ENCODE results near the gene SLC4A5. TPM values are rescaled to one million over a fixed set of nuclear protein-coding genes. Genes with fewer than 3 reads are reported as not detected.
A peak's percentile ranks its signal among the peaks of the same experiment; 100 is the strongest.
"Not testable (repeated sequence)": the region's sequence is repeated elsewhere in the genome, so short reads cannot be mapped to it uniquely, and the experiment has no call there.

The SLC4A5 gene
- polyA plus RNA-seq, 6 donors from 2014 or later: 0.44 to 0.82 (median 0.70) TPM; not detected in 3

GRCh38 chr2:74225698-74226459 lies 117.3 kb downstream of the SLC4A5 start:
- Mint-ChIP-seq H3K4me3 (no peak overlapping the region), H3K27ac (no peak overlapping the region), H3K27me3 (no peaks in the 10 kb centered on the region), H3K4me1 (peaks cover 0 to 5% (median 0%) of the 10 kb centered on the region in 3 donors), H3K9me3 (no peaks in the 10 kb centered on the region), H3K36me3 (no peaks in the 10 kb centered on the region)
- DNase-seq: no peak
- ATAC-seq (ENCODE audit: low read depth in 2 of 2): no peak

- Mint-ChIP-seq H3K4me1 (peaks cover 0 to 5% (median 0%) of the 10 kb centered on the region in 3 donors), H3K9me3 (no peaks in the 10 kb centered on the region), H3K27ac (peak overlapping the region in 1 of 6 donors; percentile 74), H3K4me3 (no peak overlapping the region), H3K36me3 (no peaks in the 10 kb centered on the region), H3K27me3 (no peaks in the 10 kb centered on the region)
- DNase-seq: no peak
- no peak for ATAC-seq (ENCODE audit: low read depth in 2 of 2)
Measured at GRCh38 chr2:74223941-74224770, 119.1 kb downstream of the SLC4A5 start.

GRCh38 chr2:74222300-74222650 lies 120.9 kb downstream of the SLC4A5 start:
- no peaks in the 10 kb centered on the region for H3K36me3 Mint-ChIP-seq
- no peaks in the 10 kb centered on the region for H3K4me1 Mint-ChIP-seq
- ATAC-seq (ENCODE audit: low read depth in 2 of 2) (no peak), DNase-seq (no peak)
- peak overlapping the region in 1 of 6 donors; percentile 9 for H3K27ac Mint-ChIP-seq
- no peaks in the 10 kb centered on the region for H3K27me3 Mint-ChIP-seq
- no peaks in the 10 kb centered on the region for H3K9me3 Mint-ChIP-seq
- H3K4me3 Mint-ChIP-seq: no peak overlapping the region

- Mint-ChIP-seq H3K27ac (peak overlapping the region in 1 of 6 donors; percentile 66), H3K27me3 (no peaks in the 10 kb centered on the region), H3K36me3 (no peaks in the 10 kb centered on the region), H3K4me3 (no peak overlapping the region), H3K9me3 (no peaks in the 10 kb centered on the region), H3K4me1 (no peaks in the 10 kb centered on the region)
- ATAC-seq (ENCODE audit: low read depth in 2 of 2) (no peak), DNase-seq (no peak)
Measured at GRCh38 chr2:74221604-74222299, 121.5 kb downstream of the SLC4A5 start.

- Mint-ChIP-seq H3K4me1 (no peaks in the 10 kb centered on the region), H3K9me3 (no peaks in the 10 kb centered on the region), H3K36me3 (no peaks in the 10 kb centered on the region), H3K27me3 (no peaks in the 10 kb centered on the region), H3K4me3 (no peak overlapping the region), H3K27ac (no peak overlapping the region)
- no peak for ATAC-seq (ENCODE audit: low read depth in 2 of 2)
- no peak for DNase-seq
Measured at GRCh38 chr2:74221091-74221490, 122.1 kb downstream of the SLC4A5 start.

GRCh38 chr2:74219846-74220486 lies 123.2 kb downstream of the SLC4A5 start:
- H3K4me1 Mint-ChIP-seq: no peaks in the 10 kb centered on the region
- DNase-seq (no peak), ATAC-seq (ENCODE audit: low read depth in 2 of 2) (no peak)
- no peaks in the 10 kb centered on the region for H3K9me3 Mint-ChIP-seq
- H3K27ac Mint-ChIP-seq: peak overlapping the region in 1 of 6 donors; percentile 28
- no peaks in the 10 kb centered on the region for H3K36me3 Mint-ChIP-seq
- H3K27me3 Mint-ChIP-seq: no peaks in the 10 kb centered on the region
- H3K4me3 Mint-ChIP-seq: no peak overlapping the region

- DNase-seq (no peak), ATAC-seq (ENCODE audit: low read depth in 2 of 2) (no peak)
- Mint-ChIP-seq H3K27me3 (no peaks in the 10 kb centered on the region), H3K4me3 (no peak overlapping the region), H3K27ac (no peak overlapping the region), H3K36me3 (no peaks in the 10 kb centered on the region), H3K4me1 (peaks cover 0 to 11% (median 9%) of the 10 kb centered on the region in 3 donors), H3K9me3 (no peaks in the 10 kb centered on the region)
Measured at GRCh38 chr2:74216642-74217041, 126.6 kb downstream of the SLC4A5 start.

- H3K27me3 Mint-ChIP-seq; ATAC-seq (ENCODE audit: low read depth in 2 of 2); H3K36me3 Mint-ChIP-seq; H3K9me3 Mint-ChIP-seq; H3K4me3 Mint-ChIP-seq; DNase-seq: not testable (repeated sequence)
- peak overlapping the region in 1 of 6 donors; percentile 64 for H3K27ac Mint-ChIP-seq
- H3K4me1 Mint-ChIP-seq: peaks cover 0 to 11% (median 9%) of the 10 kb centered on the region in 3 donors
Measured at GRCh38 chr2:74215771-74216170, 127.4 kb downstream of the SLC4A5 start.

- no peak overlapping the region for H3K4me3 Mint-ChIP-seq
- H3K27me3 Mint-ChIP-seq: no peaks in the 10 kb centered on the region
- no peaks in the 10 kb centered on the region for H3K36me3 Mint-ChIP-seq
- DNase-seq (no peak), ATAC-seq (ENCODE audit: low read depth in 2 of 2) (peak; percentile 54 to 56)
- no peaks in the 10 kb centered on the region for H3K9me3 Mint-ChIP-seq
- peak overlapping the region in 1 of 6 donors; percentile 62 for H3K27ac Mint-ChIP-seq
- H3K4me1 Mint-ChIP-seq: peaks cover 0 to 11% (median 9%) of the 10 kb centered on the region in 3 donors
Measured at GRCh38 chr2:74212702-74213410, 130.4 kb downstream of the SLC4A5 start.

GRCh38 chr2:74206180-74206688 lies 137.0 kb downstream of the SLC4A5 start:
- Mint-ChIP-seq H3K27ac (peak overlapping the region; percentile 79 to 93 (median 88)), H3K27me3 (no peaks in the 10 kb centered on the region), H3K9me3 (no peaks in the 10 kb centered on the region), H3K36me3 (no peaks in the 10 kb centered on the region), H3K4me1 (peaks cover 15 to 34% (median 15%) of the 10 kb centered on the region in 3 donors), H3K4me3 (peak overlapping the region; percentile 4 to 88 (median 72))
- DNase-seq (peak; percentile 21), ATAC-seq (ENCODE audit: low read depth in 2 of 2) (peak; percentile 77 to 80)

GRCh38 chr2:74205596-74205995 lies 137.6 kb downstream of the SLC4A5 start:
- Mint-ChIP-seq H3K4me3 (peak overlapping the region; percentile 4 to 78 (median 63)), H3K36me3 (no peaks in the 10 kb centered on the region), H3K27ac (peak overlapping the region in 5 of 6 donors; percentile 62 to 93 (median 82)), H3K9me3 (no peaks in the 10 kb centered on the region), H3K4me1 (peaks cover 15 to 34% (median 15%) of the 10 kb centered on the region in 3 donors), H3K27me3 (no peaks in the 10 kb centered on the region)
- DNase-seq (no peak), ATAC-seq (ENCODE audit: low read depth in 2 of 2) (peak; percentile 39 to 46)

GRCh38 chr2:74205113-74205512 lies 138.1 kb downstream of the SLC4A5 start:
- H3K9me3 Mint-ChIP-seq: no peaks in the 10 kb centered on the region
- H3K4me3 Mint-ChIP-seq: peak overlapping the region in 5 of 8 donors; percentile 48 to 78 (median 71)
- no peak for DNase-seq
- ATAC-seq (ENCODE audit: low read depth in 2 of 2): no peak
- peak overlapping the region in 3 of 6 donors; percentile 60 to 89 (median 79) for H3K27ac Mint-ChIP-seq
- H3K27me3 Mint-ChIP-seq: no peaks in the 10 kb centered on the region
- H3K4me1 Mint-ChIP-seq: peaks cover 17 to 35% (median 17%) of the 10 kb centered on the region in 3 donors
- no peaks in the 10 kb centered on the region for H3K36me3 Mint-ChIP-seq
